ENCODE data around the gene DYNLRB1.
"Not testable (repeated sequence)": the region's sequence is repeated elsewhere in the genome, so short reads cannot be mapped to it uniquely, and the experiment has no call there.

DYNLRB1 gene

GRCh38 chr20:34511891-34512265 lies 4.3 kb upstream of the DYNLRB1 start:
- in situ Hi-C loops (cut with HindIII; ENCODE audit: low sequenced_read_pairs): no loop called here

DNA sequence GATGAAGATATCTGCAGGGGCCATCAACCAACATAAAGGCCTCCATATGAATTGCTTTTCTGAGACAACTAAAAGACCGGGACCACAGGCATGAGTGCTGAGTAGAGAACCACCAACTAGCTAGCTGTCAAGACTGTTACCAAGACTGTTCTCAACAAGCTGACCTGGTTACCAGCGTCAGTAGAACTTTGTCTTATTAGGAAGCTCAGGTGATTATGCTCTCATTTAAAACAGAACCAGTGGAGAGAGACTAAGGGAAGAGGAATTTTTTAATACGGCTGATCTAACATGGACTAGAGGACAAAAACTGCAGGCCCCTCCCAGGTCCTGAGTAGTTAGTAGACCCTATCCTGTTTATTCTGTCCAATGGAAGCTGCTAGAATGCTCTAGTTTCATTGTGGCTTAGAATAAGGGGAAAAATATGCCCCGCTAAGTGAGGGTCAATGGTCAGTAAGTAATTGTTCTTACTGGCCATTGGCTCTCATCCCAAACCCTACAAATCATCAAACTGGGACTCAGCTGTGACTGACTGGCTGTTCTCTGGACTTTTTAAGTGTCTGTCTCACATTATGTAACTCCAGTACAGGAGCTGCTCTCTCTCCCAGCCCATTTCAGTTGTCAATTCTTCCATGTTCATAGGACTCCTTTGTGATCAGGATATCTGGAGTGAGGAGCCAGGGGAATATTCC lies 3.8 kb upstream of the DYNLRB1 start:
- in situ Hi-C loops (cut with HindIII; ENCODE audit: low sequenced_read_pairs): no loop called here

DNA sequence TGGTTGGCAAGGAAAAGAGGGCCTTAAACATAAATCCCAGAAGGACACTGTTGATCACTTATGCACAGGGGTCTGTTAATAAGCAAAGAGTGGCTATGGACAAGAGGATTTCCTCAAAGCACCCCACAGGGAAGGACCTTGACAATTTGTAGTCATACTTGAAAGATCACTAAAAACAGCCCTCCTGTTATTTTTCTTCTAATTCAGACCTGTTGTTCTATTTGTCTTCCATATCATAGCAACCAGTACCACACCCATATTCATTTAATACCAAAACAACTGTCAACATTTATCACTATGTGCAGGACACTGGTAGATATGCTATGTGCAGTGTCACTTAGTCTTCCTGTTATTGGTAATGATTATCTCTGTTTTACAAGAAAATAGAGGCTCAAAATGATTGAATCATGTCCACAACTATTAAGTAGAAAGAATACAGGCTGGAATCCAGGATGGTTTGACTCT lies 3.2 kb upstream of the DYNLRB1 start:
- in situ Hi-C loops (cut with HindIII; ENCODE audit: low sequenced_read_pairs): no loop called here

- in situ Hi-C loops (cut with HindIII; ENCODE audit: low sequenced_read_pairs): not testable (repeated sequence)
Measured at GRCh38 chr20:34514034-34514433, 2.2 kb upstream of the DYNLRB1 start.

GRCh38 chr20:34514897-34515483 lies 1.2 kb upstream of the DYNLRB1 start:
- in situ Hi-C loops (cut with HindIII; ENCODE audit: low sequenced_read_pairs): no loop called here

DNA sequence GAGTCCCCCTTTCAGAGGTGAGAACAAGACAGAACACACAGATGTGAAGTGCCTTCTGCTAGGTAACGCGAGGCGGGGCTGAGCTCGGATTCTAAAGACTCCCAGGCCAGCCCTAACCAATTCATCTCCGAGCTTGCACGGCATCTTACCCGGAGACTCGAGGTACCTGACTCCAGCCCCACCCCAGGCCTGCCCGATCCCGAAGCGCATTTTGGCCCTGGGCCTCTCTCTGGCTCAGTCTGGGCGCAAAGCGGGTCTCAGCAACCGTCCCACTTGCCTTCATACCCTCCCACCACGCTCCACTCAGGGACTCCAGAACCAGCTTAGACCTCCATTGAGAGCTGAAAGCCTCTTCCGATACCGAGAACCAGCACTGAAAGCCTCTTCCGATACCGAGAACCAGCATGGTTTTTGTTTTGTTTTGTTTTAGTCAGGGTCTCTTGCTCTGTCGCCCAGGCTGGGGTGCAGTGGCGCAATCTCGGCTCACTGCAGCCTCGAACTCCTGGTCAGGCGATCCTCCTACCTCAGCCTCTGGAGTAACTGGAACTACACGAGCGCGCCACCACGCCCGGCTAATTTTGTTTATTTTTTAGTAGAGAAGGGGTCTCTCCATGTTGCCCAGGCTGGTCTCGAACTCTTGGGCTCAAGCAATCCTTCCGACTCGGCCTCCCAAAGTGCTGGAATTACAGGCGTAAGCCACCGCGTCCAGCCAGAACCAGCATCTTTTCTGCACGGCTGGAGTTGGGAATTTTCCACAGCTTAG lies 557 bp upstream of the DYNLRB1 start:
- in situ Hi-C loops (cut with HindIII; ENCODE audit: low sequenced_read_pairs): no loop called here

DNA sequence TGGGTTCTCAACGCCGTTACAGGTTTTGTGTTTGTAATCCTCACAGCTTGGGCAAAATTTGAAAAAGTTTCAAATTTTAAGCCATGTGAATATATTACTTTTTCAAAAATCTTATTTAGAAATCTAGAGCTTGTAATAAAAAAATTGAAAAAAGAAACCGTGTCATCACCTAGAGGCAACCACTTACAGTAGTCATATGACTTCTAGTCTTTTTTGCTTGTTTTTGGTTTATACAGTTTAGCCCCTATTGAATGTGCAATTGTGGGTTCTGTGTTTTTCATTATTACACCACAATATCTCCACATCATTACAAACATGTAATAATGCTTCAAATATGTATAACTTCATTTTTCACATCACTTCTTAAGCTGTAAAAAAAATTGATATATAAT lies 888 bp downstream of the DYNLRB1 start:
- in situ Hi-C loops (cut with HindIII; ENCODE audit: low sequenced_read_pairs): no loop called here

DNA sequence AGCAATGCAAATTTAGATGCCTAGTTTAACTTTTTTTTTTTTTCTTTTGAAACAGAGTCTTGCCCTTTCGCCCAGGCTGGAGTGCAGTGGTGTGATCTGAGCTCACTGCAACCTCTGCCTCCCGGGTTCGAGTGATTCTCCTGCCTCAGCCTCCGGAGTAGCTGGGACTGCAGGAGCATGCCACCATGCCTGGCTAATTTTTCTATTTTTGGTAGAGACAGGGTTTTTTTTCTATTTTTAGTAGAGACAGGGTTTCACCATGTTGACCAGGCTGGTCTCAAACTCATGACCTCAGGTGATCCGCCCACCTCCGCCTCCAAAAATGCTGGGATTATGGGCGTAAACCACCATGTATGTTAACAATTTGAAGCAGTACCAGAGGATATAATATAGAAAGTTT lies 2.6 kb downstream of the DYNLRB1 start:
- in situ Hi-C loops (cut with HindIII; ENCODE audit: low sequenced_read_pairs): not testable (repeated sequence)

DNA sequence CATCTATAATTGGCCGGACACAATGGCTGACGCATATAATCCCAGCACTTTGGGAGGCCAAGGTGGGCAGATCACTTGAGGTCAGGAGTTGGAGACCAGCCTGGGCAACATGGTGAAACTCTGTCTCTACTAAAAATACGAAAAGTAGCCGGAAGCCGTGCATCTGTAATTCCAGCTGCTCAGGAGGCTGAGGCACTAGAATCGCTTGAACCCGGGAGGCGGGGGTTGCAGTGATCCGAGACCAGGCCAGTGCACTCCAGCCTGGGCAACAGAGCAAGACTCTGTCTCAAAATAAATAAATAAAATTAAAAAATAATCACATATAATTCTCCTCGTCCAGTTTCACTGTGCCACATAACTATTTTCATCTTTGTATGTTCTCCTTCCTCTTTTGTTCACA lies 3.6 kb downstream of the DYNLRB1 start:
- in situ Hi-C loops (cut with HindIII; ENCODE audit: low sequenced_read_pairs): not testable (repeated sequence)

GRCh38 chr20:34522969-34523871 lies 7.0 kb downstream of the DYNLRB1 start:
- in situ Hi-C loops (cut with HindIII; ENCODE audit: low sequenced_read_pairs): no loop called here

GRCh38 chr20:34524426-34524825 lies 8.2 kb downstream of the DYNLRB1 start:
- in situ Hi-C loops (cut with HindIII; ENCODE audit: low sequenced_read_pairs): no loop called here

DNA sequence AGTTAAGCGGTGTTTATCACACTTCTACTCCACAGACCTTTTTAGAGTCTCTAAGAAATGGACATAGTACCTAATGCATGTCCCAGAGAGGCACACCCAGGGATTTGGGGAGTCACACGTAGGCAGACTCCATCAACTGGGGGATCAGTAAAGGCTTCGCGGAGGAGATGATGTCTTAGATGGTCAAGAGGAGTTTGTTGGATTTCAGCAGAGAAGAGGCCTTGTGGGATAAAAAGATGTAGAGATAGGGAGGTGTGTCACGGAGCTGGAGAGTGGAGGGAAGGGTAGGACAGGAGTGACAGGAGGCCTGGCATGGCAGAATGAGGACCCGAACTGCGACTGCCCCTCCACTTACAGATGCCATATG lies 9.1 kb downstream of the DYNLRB1 start:
- in situ Hi-C loops (cut with HindIII; ENCODE audit: low sequenced_read_pairs): no loop called here

DNA sequence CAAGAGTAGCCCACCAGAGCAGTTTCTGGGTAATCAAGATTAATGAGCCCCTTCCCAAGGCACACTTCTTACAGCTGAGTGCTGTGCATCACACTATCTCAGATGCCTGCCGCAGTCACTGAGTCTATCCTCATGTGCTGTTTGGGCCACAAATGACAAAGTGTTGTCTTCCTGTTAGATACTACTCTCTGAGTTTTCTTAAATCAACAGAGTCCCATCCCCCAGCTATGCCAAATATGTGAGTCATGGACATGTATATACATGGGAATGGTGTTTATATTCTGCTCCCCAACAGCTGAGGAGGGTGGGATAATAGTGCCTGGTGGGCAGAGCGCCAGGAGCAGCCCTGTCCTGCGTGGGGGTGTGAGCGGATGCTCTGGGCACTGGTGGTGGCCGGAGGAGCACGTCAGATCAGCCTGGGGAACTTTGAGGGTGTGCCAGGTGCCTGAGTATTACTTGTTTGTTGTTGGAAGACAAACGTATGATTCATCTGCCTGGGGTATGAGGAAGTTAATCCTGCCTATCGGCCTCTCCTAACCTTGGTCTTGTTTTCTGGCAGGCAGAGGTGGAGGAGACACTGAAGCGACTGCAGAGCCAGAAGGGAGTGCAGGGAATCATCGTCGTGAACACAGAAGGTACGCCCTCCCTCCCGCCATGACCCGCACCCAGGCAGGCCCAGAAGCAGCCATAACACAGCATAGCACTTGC lies 9.6 kb downstream of the DYNLRB1 start:
- in situ Hi-C loops (cut with HindIII; ENCODE audit: low sequenced_read_pairs): no loop called here

DNA sequence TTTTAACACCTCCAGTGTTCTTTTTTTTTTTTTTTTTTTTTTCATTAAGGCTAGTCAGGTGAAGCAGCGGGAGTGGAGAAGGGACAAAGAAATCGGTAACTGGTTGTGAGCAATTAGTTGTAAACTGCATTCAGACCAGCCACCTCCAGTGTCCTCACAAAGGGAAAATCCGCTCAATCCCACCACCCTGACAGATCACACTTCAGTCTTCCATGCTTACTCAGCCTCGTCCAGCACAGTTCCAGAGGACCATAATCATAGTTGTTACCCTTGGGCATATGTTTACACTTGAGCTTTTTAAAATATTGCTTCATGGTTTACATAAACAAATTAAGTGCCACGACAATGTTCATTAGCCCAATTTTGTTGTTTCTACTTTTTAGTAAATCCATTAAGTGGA lies 10.2 kb downstream of the DYNLRB1 start:
- in situ Hi-C loops (cut with HindIII; ENCODE audit: low sequenced_read_pairs): no loop called here

DNA sequence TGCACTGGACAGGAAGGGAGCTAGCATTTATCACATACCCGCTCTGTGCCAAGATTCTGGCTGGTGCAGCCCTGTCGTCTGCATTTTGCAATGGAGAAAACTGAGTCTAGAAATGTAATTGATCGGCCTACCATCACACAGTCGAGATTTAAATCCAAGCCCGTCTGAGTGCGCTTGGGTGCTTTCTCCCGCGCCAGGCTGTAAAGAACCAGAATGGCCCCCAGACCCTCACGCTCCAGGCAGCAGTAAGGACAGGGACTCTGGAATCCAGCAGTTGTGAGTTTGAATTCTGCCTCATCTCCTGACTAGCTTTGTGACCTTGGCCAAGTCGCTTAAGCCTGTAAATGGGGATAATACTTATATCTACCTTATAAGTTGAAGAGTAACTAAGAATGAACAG lies 10.8 kb downstream of the DYNLRB1 start:
- in situ Hi-C loops (cut with HindIII; ENCODE audit: low sequenced_read_pairs): no loop called here

GRCh38 chr20:34528921-34529297 lies 12.7 kb downstream of the DYNLRB1 start:
- in situ Hi-C loops (cut with HindIII; ENCODE audit: low sequenced_read_pairs): no loop called here

GRCh38 chr20:34529742-34530141 lies 13.5 kb downstream of the DYNLRB1 start:
- in situ Hi-C loops (cut with HindIII; ENCODE audit: low sequenced_read_pairs): loop anchor here (10.0 kb wide), 1 partner anchor 345 kb away; no protein-coding TSS in a partner anchor

GRCh38 chr20:34530342-34530741 lies 14.1 kb downstream of the DYNLRB1 start:
- in situ Hi-C loops (cut with HindIII; ENCODE audit: low sequenced_read_pairs): loop anchor here (10.0 kb wide), 1 partner anchor 346 kb away; no protein-coding TSS in a partner anchor

GRCh38 chr20:34531608-34532265 lies 15.5 kb downstream of the DYNLRB1 start:
- in situ Hi-C loops (cut with HindIII; ENCODE audit: low sequenced_read_pairs): loop anchor here (10.0 kb wide), 1 partner anchor 347 kb away; no protein-coding TSS in a partner anchor

DNA sequence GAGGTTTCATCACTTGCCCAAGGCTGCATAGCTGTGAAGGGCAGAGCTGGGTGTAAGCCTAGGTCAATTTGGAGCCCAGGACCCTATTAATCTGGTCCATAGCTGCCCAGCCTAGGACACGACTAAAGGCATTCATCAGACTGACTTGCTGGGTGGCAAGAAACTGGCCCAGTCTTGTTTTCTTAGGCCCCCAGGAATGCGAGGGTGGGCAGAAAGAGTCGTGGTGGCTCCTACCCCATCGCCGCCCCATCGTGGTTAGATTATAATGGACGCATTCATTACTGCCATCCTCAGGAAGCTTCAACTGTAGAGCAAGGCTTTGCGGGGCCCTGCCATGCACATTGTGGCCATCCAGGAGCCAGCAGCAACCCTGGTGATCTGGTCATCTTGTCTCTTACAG lies 16.1 kb downstream of the DYNLRB1 start:
- in situ Hi-C loops (cut with HindIII; ENCODE audit: low sequenced_read_pairs): loop anchor here (10.0 kb wide), 1 partner anchor 348 kb away; no protein-coding TSS in a partner anchor

Measured in DLD1 (cell line).